GM19467 (cell line): ENCODE results near the gene SPINDOC.
A peak's percentile ranks its signal among the peaks of the same experiment; 100 is the strongest.
"Not testable (repeated sequence)": the region's sequence is repeated elsewhere in the genome, so short reads cannot be mapped to it uniquely, and the experiment has no call there.

Experiments
- ATAC-seq: cut with Tn5 transposase; IDR thresholded peaks from one replicate; pipeline ENCODE4 v1.9.1; 2021; ENCODE audit warnings: mild to moderate bottlenecking, moderate library complexity; ENCODE audit not compliant: unreplicated experiment

Gene SPINDOC

GRCh38 chr11:63813035-63813562 lies at the start of gene SPINDOC:
TSS of gene SPINDOC (plus strand) at chr11:63813456. CDS start at chr11:63813687, 231 bp downstream.
- ATAC-seq: peak; percentile 75

DNA sequence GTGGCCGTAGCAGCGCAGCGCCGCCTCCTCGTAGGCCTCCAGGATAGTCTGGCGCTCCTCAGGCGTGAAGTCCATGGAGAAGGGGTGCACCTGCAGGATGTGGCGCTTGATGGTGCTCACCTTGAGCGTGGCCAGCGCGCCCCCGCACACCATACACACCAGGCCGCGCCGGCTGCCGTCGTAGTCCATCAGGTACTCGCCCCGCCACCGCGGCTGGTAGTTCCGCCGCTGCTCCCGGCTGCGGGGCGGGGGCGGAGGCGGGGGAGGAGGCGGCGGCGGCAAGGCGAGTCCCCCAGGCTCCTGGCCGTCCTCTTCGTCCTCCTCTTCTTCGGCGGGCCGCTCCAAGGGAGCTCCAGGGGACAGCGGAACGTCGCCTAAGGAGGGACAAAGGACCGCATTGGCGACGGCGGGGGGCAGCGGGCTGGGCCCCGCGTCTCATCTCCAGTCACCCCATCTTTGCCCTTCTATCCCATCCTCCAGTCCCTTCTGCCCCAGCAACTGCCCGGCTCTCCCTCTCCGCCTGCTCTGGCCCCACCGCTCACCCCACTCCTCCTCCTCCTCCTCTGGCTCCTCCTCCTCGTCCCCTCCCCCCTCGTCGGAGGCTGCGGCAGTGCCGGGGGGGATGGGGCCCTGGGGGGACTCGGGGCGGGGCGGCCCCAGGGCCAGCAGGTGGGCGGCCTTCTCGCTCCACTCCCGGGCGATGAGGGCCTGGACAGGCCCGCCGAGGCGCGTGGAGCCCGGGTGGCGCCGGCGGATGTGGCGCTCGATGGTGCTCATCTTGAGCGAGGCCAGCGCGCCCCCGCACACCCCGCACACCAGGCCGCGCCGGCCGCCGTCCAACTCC lies 49.5 kb upstream of the SPINDOC start:
- ATAC-seq: no peak

DNA sequence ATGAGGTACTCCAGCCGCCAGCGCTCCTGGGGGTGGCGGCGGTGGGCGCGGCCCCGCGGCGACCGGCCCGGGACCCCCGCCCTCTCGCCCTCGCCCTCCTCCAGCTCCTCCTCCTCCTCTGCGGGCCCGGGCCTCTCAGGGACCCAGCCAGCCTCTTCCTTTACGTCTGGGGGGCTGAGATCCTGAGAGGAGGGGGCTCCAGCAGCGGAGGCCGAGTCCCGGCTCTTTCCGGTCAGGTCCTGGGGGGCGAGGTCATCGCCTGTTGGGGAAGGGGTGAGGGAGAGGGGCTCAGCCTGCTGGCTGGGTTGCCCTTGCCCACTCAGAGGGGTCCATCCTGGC lies 48.9 kb upstream of the SPINDOC start:
- ATAC-seq: no peak

GRCh38 chr11:63764679-63765647 lies 48.3 kb upstream of the SPINDOC start:
- ATAC-seq: no peak

DNA sequence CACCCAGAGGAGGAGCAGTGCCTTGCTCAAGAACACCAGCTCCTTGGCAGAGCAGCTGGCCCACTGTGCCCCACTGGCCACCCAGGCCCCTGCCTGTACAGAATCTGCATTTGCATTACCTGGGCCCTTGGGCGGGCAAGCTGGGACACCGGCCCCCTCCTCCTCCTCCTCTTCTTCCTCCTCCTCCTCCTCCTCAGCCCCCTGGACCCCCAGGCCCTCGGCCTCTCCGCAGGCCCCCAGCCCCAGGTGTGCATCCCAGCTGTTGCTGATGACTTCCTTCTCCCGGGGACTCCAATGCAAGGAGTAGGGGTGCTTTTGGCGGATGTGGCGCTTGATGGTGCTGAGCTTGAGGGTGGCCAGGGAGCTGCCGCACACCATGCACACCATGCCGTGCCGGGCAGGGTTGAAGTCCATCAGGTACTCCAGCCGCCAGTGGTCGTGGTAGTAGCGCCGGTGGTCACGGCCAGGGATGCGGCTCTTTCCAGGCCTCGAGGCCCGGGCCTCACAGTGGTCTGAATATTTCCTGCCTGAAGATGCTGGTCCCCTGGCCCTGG lies 47.5 kb upstream of the SPINDOC start:
- ATAC-seq: no peak

DNA sequence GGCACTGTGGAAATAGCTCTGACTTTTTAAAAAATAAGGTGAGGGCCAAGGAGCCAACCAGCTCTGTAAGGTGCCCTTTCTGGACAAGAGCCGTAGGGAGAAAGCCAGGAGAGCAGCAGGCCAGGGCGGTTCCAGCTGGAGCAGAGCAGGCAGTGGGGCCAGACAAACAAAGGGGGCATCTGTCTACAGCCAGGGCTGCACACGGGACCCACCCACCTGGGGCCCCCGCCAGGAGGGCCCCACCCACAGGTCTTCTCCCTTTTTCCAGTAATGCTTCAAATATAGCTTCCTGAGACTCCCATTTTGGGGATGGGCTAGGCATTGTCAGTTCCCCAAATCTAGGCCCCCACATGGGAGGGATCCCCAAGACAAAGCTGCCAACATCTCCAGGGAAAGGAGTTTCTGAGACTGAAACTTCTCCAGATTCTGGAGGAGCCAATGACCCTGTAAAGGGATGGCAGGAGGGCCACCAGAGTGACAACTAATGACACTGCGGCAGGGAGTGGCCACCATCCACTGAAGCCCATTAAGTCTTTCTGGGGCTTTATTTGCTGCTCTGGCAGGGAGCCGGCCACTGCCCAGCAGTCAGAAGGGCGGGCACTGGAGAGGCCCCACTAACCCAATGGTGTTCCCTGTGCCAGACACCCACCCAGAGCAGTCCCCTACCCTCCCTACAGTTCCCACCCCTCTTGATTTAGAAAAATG lies 46.6 kb upstream of the SPINDOC start:
- ATAC-seq: no peak

DNA sequence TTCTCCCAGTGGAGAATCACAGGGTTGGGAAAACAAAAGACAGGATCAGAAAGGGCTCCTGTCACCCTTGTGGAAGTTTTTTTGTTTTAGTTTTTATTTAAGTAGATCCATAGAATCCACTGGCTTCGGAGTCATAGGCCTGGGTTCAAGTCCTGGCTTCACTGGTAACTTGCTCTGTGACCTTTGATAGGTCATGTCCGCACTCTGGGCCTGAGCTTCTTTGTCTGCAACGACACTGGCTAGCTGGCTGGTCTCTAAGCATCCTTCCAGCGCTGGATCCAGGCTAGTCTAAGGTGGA lies 46.0 kb upstream of the SPINDOC start:
- ATAC-seq: no peak

- ATAC-seq: no peak
Measured at GRCh38 chr11:63767565-63768236, 45.6 kb upstream of the SPINDOC start.

DNA sequence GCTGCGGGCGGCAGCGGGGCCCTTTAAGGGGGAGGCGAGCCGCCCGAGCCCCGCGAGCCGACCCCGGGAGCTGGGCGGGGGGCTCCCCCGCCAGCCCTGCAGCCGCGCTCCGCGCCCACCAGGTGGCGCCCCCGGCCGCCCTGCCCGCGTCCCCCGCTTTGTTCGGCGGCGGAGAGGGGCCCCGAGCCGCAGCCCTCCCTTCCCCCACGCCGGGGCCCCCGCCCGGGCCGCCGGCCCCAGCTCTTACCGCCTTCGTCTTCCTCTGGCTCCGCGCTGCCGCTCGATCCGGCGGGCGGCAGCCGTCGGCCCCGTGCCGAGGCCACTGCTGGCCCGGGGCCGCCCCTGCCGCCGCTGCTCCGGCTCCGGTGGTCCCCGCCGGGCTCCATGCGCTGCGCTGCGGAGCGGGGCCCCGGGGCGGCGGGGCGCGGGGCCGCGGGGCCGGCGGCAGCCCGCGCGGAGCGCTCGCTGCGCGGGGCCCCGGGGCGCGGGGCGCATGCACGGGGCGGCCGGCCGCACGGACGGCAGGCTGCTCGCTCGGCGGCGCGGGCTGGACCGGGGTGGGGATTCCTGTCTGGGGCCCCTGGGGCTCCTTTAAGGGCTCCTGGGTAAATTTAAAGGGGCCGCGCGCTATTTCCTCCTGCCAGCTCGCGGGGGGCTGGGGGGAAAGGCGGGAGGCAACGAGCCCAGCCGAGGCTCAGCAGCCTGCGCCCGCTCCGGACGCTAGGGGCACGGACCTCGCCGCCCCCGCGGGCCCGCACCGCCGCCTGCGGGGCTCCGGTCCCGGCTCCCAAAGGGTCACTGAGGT lies 44.8 kb upstream of the SPINDOC start, which contains the start of gene ZFTA:
Gene ZFTA (minus strand): TSS at position 539 of the 805 bp plus-strand sequence. CDS start 153 bp downstream, at position 386.
- ATAC-seq: peak; percentile 53

DNA sequence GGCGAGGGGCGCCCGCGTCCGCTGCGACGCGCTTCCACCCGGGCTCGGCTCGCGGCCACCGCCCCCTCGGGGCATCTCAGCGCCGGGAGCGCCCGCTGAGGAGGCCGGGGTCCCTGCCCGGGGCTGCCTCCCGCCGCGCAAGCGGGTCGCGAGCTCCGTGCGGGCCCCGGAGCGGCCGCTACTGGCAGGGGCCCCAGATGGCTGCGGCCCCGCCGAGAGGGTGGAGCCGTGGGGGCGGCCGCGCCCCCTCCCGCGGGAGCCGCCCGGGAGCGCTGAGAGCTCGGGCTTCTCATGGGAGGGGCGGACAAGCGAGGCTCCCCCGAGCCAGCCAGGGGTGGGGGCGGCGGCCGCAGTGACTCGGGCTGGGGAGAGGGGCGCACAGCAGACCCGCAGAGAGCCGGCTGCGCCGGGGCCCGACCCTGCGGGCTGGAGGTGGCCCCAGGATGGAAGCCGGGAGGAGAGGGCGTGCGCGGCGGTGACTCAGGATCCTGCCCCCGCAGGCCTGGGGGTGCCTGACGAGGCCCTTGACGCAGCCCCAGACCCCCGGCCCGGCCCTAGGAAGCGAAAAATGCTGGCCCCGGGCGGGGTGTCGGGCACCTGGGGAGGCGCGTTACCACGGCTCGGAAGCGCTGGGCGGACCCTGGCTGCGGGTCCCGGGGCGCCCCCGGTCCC lies 44.1 kb upstream of the SPINDOC start:
- ATAC-seq: peak; percentile 27

- no peak for ATAC-seq
Measured at GRCh38 chr11:63769714-63770455, 43.4 kb upstream of the SPINDOC start.

DNA sequence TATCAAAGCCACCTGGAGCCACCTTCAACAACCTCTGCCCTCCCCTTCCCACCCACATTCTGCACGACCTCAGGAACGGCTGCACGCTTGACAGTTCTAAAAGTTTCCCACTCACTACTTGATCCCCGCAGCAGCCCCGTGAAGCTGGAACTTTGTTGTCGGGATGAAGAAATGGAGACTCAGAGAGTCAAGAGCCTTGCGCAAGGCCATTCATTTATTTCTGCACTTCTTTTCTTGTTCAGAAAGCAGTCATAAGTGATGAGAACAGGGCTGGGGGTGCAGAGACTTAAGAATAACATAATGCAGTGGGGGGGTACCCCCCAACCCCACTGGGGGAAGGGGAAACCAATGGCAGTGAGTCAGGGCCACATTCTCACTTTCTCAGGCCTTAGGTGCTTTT lies 42.5 kb upstream of the SPINDOC start:
- no peak for ATAC-seq

- not testable (repeated sequence) for ATAC-seq
Measured at GRCh38 chr11:63771741-63772318, 41.4 kb upstream of the SPINDOC start.

- ATAC-seq: no peak
Measured at GRCh38 chr11:63775191-63775590, 38.1 kb upstream of the SPINDOC start.

- no peak for ATAC-seq
Measured at GRCh38 chr11:63779039-63779438, 34.2 kb upstream of the SPINDOC start.

DNA sequence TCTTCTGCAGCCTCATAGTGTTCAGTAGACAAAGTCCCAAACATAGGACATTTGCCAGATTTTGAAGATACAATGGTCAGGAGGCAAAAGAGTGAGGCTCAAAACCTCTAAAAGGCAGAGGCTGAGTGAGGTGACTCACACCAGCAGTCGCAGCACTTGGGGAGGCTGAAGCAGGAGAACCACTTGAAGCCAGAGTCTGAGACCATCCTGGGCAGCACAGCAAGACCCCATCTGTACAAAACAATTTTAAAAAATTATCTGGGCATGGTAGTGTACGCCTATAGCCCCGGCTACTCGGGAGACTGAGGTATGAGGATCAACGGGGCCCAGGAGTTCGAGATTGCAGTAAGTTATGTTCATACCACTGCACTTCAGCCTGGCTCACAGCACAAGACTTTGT lies 30.5 kb upstream of the SPINDOC start:
- ATAC-seq: no peak

DNA sequence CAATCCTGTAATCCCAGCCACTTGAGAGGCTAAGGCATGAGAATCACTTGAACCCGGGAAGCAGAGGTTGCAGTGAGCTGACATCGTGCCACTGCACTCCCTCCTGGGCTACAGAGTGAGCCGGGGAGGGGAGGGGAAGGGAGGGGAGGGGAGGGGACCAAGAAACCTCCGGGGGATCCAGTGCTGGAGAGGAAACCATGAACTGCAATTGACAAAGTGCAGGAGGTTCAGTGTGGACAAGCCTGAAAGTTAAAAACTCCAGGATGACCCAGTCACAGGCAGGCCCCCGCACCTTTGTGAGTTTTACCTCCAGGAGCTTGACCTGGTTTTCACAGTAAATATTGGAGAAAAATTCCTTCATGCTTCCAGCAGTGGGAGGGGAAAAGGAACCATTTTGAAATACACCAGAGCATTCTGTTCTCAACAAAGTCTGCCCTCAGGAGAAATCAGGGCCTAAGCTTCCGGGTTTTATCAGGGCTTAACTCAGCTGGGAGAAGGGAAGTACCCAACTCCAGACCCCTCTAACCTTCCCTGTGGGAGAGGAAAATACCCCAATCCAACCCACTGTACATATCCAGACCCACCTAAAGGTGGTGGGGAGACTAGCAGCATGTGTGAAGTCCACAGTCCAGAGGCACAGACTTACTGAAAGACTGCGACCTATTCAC lies 29.2 kb upstream of the SPINDOC start:
- ATAC-seq: no peak
